Activated CD8-positive, alpha-beta memory T cell treated with anti-CD3 and anti-CD28 coated beads for 36 hours (primary cell): ENCODE results near the gene AKR7A2. TPM values are rescaled to one million over a fixed set of nuclear protein-coding genes. Genes with fewer than 3 reads are reported as not detected.

ENCODE experiments used
- CTCF ChIA-PET: fragments of 350-600 bp; sonication (Branson Sonifier 250); formaldehyde crosslinking; loops from one replicate; lab custom pipeline; 2021; ENCODE audit warnings: antibody characterized with exemption; lab: Charles Lee
- POLR2A ChIA-PET: fragments of 350-600 bp; sonication (Branson Sonifier 250); formaldehyde crosslinking; loops from one replicate; lab custom pipeline; 2021; ENCODE audit warnings: antibody characterized with exemption; lab: Charles Lee
- total RNA-seq, 2 experiments: library from RNA; stranded (reverse); gene quantifications; one replicate each; pipeline ENCODE4 v1.2.3, GENCODE V29; 2021

AKR7A2 gene
- total RNA-seq, result 10 to 100 TPM; 40.1 to 44.1 TPM

- CTCF ChIA-PET, result interaction anchor here (0.8 kb wide), 1 partner anchor 30 kb away, joined by 3 read pairs; no protein-coding TSS in a partner anchor
- POLR2A ChIA-PET, result interaction anchor here (0.6 to 1.5 kb wide), 5 partner anchors 17 to 290 kb away, joined by 3 to 8 read pairs (median 4); partner anchors contain the start of genes EMC1 and MRTO4
Measured at GRCh38 chr1:19311931-19312781, at the start of gene AKR7A2, which contains the start of gene SLC66A1. TSS of gene AKR7A2 (minus strand) at chr1:19312144. CDS start at chr1:19312124, 20 bp downstream. TSS of gene SLC66A1 (plus strand) at chr1:19312326. CDS start at chr1:19317678, 5,352 bp downstream.

GRCh38 chr1:19360843-19361610, 49.1 kb upstream of the AKR7A2 start:
- ChIA-PET CTCF (no interaction called here), POLR2A (no interaction called here)

GRCh38 chr1:19360432-19360831, 48.5 kb upstream of the AKR7A2 start:
- POLR2A ChIA-PET, result no interaction called here
- CTCF ChIA-PET, result no interaction called here

- CTCF ChIA-PET, result no interaction called here
Measured at GRCh38 chr1:19360016-19360415, 48.1 kb upstream of the AKR7A2 start.

GRCh38 chr1:19359357-19359756, 47.4 kb upstream of the AKR7A2 start:
- CTCF ChIA-PET, result no interaction called here

More at GRCh38 chr1:19360016-19360415, 48.1 kb upstream of the AKR7A2 start:
- POLR2A ChIA-PET, result no interaction called here

GRCh38 chr1:19358710-19359109, 46.8 kb upstream of the AKR7A2 start:
- ChIA-PET CTCF (no interaction called here), POLR2A (no interaction called here)

More at GRCh38 chr1:19359357-19359756, 47.4 kb upstream of the AKR7A2 start:
- POLR2A ChIA-PET, result no interaction called here

- POLR2A ChIA-PET, result no interaction called here
- CTCF ChIA-PET, result no interaction called here
Measured at GRCh38 chr1:19357299-19357986, 45.5 kb upstream of the AKR7A2 start.

GRCh38 chr1:19356266-19356665, 44.3 kb upstream of the AKR7A2 start:
- POLR2A ChIA-PET, result no interaction called here
- CTCF ChIA-PET, result interaction anchor here (0.5 kb wide), 1 partner anchor 85 kb away, joined by 3 read pairs; no protein-coding TSS in a partner anchor

- POLR2A ChIA-PET, result no interaction called here
- CTCF ChIA-PET, result interaction anchor here (1.0 to 1.1 kb wide), 3 partner anchors 10 to 307 kb away, joined by 3 to 5 read pairs (median 3); no protein-coding TSS in a partner anchor
Measured at GRCh38 chr1:19354531-19354981, 42.6 kb upstream of the AKR7A2 start.

- ChIA-PET POLR2A (no interaction called here), CTCF (no interaction called here)
Measured at GRCh38 chr1:19353596-19353995, 41.7 kb upstream of the AKR7A2 start.

- CTCF ChIA-PET, result interaction anchor here (1.7 kb wide), 1 partner anchor 11 kb away, joined by 5 read pairs; no protein-coding TSS in a partner anchor
- POLR2A ChIA-PET, result no interaction called here
Measured at GRCh38 chr1:19352839-19353238, 40.9 kb upstream of the AKR7A2 start.

- POLR2A ChIA-PET, result no interaction called here
- CTCF ChIA-PET, result interaction anchor here (1.7 kb wide), 1 partner anchor 10 kb away, joined by 5 read pairs; no protein-coding TSS in a partner anchor
Measured at GRCh38 chr1:19351873-19352272, 39.9 kb upstream of the AKR7A2 start.

- ChIA-PET POLR2A (no interaction called here), CTCF (interaction anchor here (0.6 kb wide), 1 partner anchor 31 kb away, joined by 5 read pairs; no protein-coding TSS in a partner anchor)
Measured at GRCh38 chr1:19350566-19350965, 38.6 kb upstream of the AKR7A2 start.

GRCh38 chr1:19349999-19350398, 38.1 kb upstream of the AKR7A2 start:
- POLR2A ChIA-PET, result no interaction called here
- CTCF ChIA-PET, result interaction anchor here (0.6 kb wide), 1 partner anchor 30 kb away, joined by 5 read pairs; no protein-coding TSS in a partner anchor

GRCh38 chr1:19348441-19349198, 36.7 kb upstream of the AKR7A2 start:
- POLR2A ChIA-PET, result no interaction called here
- CTCF ChIA-PET, result interaction anchor here (0.5 kb wide), 1 partner anchor 641 kb away, joined by 3 read pairs; no protein-coding TSS in a partner anchor

- CTCF ChIA-PET, result interaction anchor here (0.9 kb wide), 1 partner anchor 235 kb away, joined by 3 read pairs; no protein-coding TSS in a partner anchor
- POLR2A ChIA-PET, result no interaction called here
Measured at GRCh38 chr1:19347533-19348172, 35.7 kb upstream of the AKR7A2 start.

GRCh38 chr1:19346026-19346425, 34.1 kb upstream of the AKR7A2 start:
- CTCF ChIA-PET, result interaction anchor here (1.5 kb wide), 1 partner anchor 308 kb away, joined by 5 read pairs; no protein-coding TSS in a partner anchor
- POLR2A ChIA-PET, result interaction anchor here (0.6 kb wide), 1 partner anchor 273 kb away, joined by 7 read pairs; no protein-coding TSS in a partner anchor
